Omental fat pad (tissue), 4 donors: ENCODE measurements around the gene MRPL50. TPM values are rescaled to one million over a fixed set of nuclear protein-coding genes. Genes with fewer than 3 reads are reported as not detected.
A peak's percentile ranks its signal among the peaks of the same experiment; 100 is the strongest.

ENCODE experiments used
- ATAC-seq: fragments of 150-250 bp; one replicate; pipeline ENCODE4 v1.9.1; 2016; ENCODE audit warnings: mild to moderate bottlenecking, moderate library complexity; ENCODE audit not compliant: low FRiP score
- DNase-seq: peaks from one replicate; pipeline ENCODE4 v3.0.0-alpha.2; 2019; ENCODE audit warnings: low spot score
- CTCF ChIP-seq, 3 donors: fragments of 450-650 bp; IDR thresholded peaks; one replicate each; pipeline ENCODE4 v1.5.1; 2016 to 2017; ENCODE audit warnings: antibody characterized with exemption in 3 of 3, mild to moderate bottlenecking in 3 of 3, moderate library complexity in 2 of 3
- total RNA-seq, 4 donors: library from RNA; depleted of rRNA; stranded (reverse); fragments of >200 nt; gene quantifications; one replicate each; pipeline ENCODE4 v1.1.0, GENCODE V29; 2016

The MRPL50 gene
- total RNA-seq, 4 donors from 2014 or later: 9.9 to 13.7 (median 12.6) TPM

GRCh38 chr9:101408374-101409078, 10.1 kb upstream of the MRPL50 start:
- no peak for DNase-seq
- ATAC-seq: no peak
- no peak for TF ChIP-seq CTCF (IDR thresholded peaks at IDR 0.05)

- DNase-seq: no peak
- no peak for ATAC-seq
- no peak for TF ChIP-seq CTCF (IDR thresholded peaks at IDR 0.05)
Measured at GRCh38 chr9:101403516-101404285, 5.3 kb upstream of the MRPL50 start.

- ATAC-seq (no peak), DNase-seq (no peak)
- TF ChIP-seq CTCF (IDR thresholded peaks at IDR 0.05): no peak
Measured at GRCh38 chr9:101400120-101400519, 1.7 kb upstream of the MRPL50 start.

GRCh38 chr9:101399643-101399970, 1.2 kb upstream of the MRPL50 start:
- DNase-seq: no peak
- TF ChIP-seq CTCF (IDR thresholded peaks at IDR 0.05): no peak
- no peak for ATAC-seq

- TF ChIP-seq CTCF (IDR thresholded peaks at IDR 0.05): no peak
- DNase-seq: peak; percentile 24
- peak; percentile 33 for ATAC-seq
Measured at GRCh38 chr9:101398930-101399642, 668 bp upstream of the MRPL50 start.

- TF ChIP-seq CTCF (IDR thresholded peaks at IDR 0.05): no peak
- no peak for DNase-seq
- ATAC-seq: no peak
Measured at GRCh38 chr9:101397746-101398067, 711 bp downstream of the MRPL50 start.
